Neural cell (in vitro differentiated cells): ENCODE results near the gene TRIM68. TPM values are rescaled to one million over a fixed set of nuclear protein-coding genes. Genes with fewer than 3 reads are reported as not detected.

Source experiments
- H2AFZ ChIP-seq: fragments of 200-600, 300-800 bp; sonication (generic), shearing (Covaris generic); 2 replicates; pipeline ENCODE4 v1.6.0; 2014; ENCODE audit warnings: low read depth, mild to moderate bottlenecking, antibody characterized with exemption, low read length, moderate library complexity
- H3F3A ChIP-seq: fragments of 200-600 bp; shearing (Covaris generic); 2 replicates; pipeline ENCODE4 v1.6.1; 2016; ENCODE audit warnings: mild to moderate bottlenecking, moderate library complexity, mixed read lengths, antibody characterized with exemption, low read length; ENCODE audit not compliant: insufficient read depth, poor library complexity, severe bottlenecking
- H3K27ac ChIP-seq: fragments of 200-600, 300-800 bp; sonication (generic), shearing (Covaris generic); 2 replicates; pipeline ENCODE4 v1.5.1; 2014; ENCODE audit warnings: mild to moderate bottlenecking, low read length, moderate library complexity
- H3K27me3 ChIP-seq: fragments of 300-800, 200-600 bp; sonication (generic), shearing (Covaris generic); 2 replicates; pipeline ENCODE4 v1.6.0; 2014; ENCODE audit warnings: mild to moderate bottlenecking, low read depth, low read length, moderate library complexity; ENCODE audit not compliant: insufficient read depth
- H3K36me3 ChIP-seq: fragments of 300-800, 200-600 bp; sonication (generic), shearing (Covaris generic); 2 replicates; pipeline ENCODE4 v1.5.1; 2014; ENCODE audit warnings: mild to moderate bottlenecking, antibody characterized with exemption, low read length, moderate library complexity; ENCODE audit not compliant: insufficient read depth
- H3K4me2 ChIP-seq: fragments of 300-800, 200-600 bp; sonication (generic), shearing (Covaris generic); 2 replicates; pipeline ENCODE4 v1.6.0; 2014; ENCODE audit warnings: mild to moderate bottlenecking, low read length
- H3K4me3 ChIP-seq: fragments of 300-800, 200-600 bp; sonication (generic), shearing (Covaris generic); 2 replicates; pipeline ENCODE4 v1.5.1; 2014; ENCODE audit warnings: mild to moderate bottlenecking, low read length, moderate library complexity
- H3K79me2 ChIP-seq: fragments of 200-600 bp; shearing (Covaris generic); replicated peaks from 2 replicates; pipeline ENCODE4 v1.6.0; 2014; ENCODE audit warnings: mild to moderate bottlenecking, low read length, moderate library complexity; ENCODE audit not compliant: insufficient read depth
- H3K9ac ChIP-seq: fragments of 300-800, 200-600 bp; sonication (generic), shearing (Covaris generic); 2 replicates; pipeline ENCODE4 v1.6.1; 2016; ENCODE audit warnings: mild to moderate bottlenecking, low read length, mixed read lengths
- H3K9me2 ChIP-seq: fragments of 200-600 bp; shearing (Covaris generic); 2 replicates; pipeline ENCODE4 v1.6.1; 2016; ENCODE audit warnings: mild to moderate bottlenecking, low read length, mixed read lengths; ENCODE audit not compliant: insufficient read depth
- H3K9me3 ChIP-seq: fragments of 200-600, 300-800 bp; sonication (generic), shearing (Covaris generic); 2 replicates; pipeline ENCODE4 v1.6.1; 2016; ENCODE audit warnings: mild to moderate bottlenecking, mixed run types, low read length, moderate library complexity, mixed read lengths
- H4K20me1 ChIP-seq: fragments of 200-600 bp; shearing (Covaris generic); 2 replicates; pipeline ENCODE4 v1.6.1; 2016; ENCODE audit warnings: mild to moderate bottlenecking, mixed run types; ENCODE audit not compliant: insufficient read depth
- CTCF ChIP-seq: fragments of 450-650 bp; IDR thresholded peaks from 2 replicates; pipeline ENCODE4 v1.5.1; 2014; ENCODE audit warnings: antibody characterized with exemption, mild to moderate bottlenecking, moderate library complexity; ENCODE audit not compliant: poor library complexity, severe bottlenecking
- EP300 ChIP-seq: fragments of 450-650 bp; conservative IDR thresholded peaks from 2 replicates; pipeline ENCODE4 v1.6.1; 2014; ENCODE audit warnings: antibody characterized with exemption, mild to moderate bottlenecking, moderate library complexity; ENCODE audit not compliant: poor library complexity, severe bottlenecking
- EZH2 ChIP-seq: fragments of 200-600, 300-800 bp; shearing (Covaris generic), sonication (generic); IDR thresholded peaks from 2 replicates; pipeline ENCODE4 v1.6.1; 2014; ENCODE audit warnings: antibody characterized with exemption, low read length, borderline replicate concordance, mild to moderate bottlenecking; ENCODE audit not compliant: insufficient read depth, poor library complexity, severe bottlenecking
- MXI1 ChIP-seq: fragments of 450-650 bp; conservative IDR thresholded peaks from 2 replicates; pipeline ENCODE4 v1.6.1; 2014; ENCODE audit warnings: antibody characterized with exemption, mild to moderate bottlenecking; ENCODE audit not compliant: poor library complexity, severe bottlenecking
- POLR2AphosphoS5 ChIP-seq: IDR thresholded peaks from 2 replicates; pipeline ENCODE4 v1.6.1; 2012
- RAD21 ChIP-seq: fragments of 450-650 bp; conservative IDR thresholded peaks from 2 replicates; pipeline ENCODE4 v1.6.1; 2014; ENCODE audit warnings: antibody characterized with exemption, mild to moderate bottlenecking, moderate library complexity
- REST ChIP-seq: IDR thresholded peaks from 2 replicates; pipeline ENCODE4 v1.6.1; 2012; ENCODE audit warnings: borderline replicate concordance
- SMC3 ChIP-seq: fragments of 450-650 bp; conservative IDR thresholded peaks from 2 replicates; pipeline ENCODE4 v1.6.1; 2014; ENCODE audit warnings: antibody characterized with exemption, mild to moderate bottlenecking, moderate library complexity; ENCODE audit not compliant: poor library complexity
- TAF1 ChIP-seq: IDR thresholded peaks from 2 replicates; pipeline ENCODE4 v1.6.1; 2012; ENCODE audit warnings: low read depth
- polyA plus RNA-seq: library from polyadenylated mRNA; depleted of rRNA; stranded (reverse); fragments of >200 nt; gene quantifications from 2 replicates; pipeline ENCODE4 v1.2.3, GENCODE V29; 2014

TRIM68 gene
- polyA plus RNA-seq, 1 donor from 2014 or later = 15.3 TPM

GRCh38 chr11:4593739-4594138, 14.3 kb downstream of the TRIM68 start, which contains the start of gene OR52I1:
TSS of gene OR52I1 (plus strand) at chr11:4594039. CDS start at chr11:4594039, 0 bp downstream.
- Histone ChIP-seq H3K4me2 (no peak within 1 kb of the TSS), H3K79me2 (no peaks in the 10 kb centered on the region), H3K9me2 (no peaks in the 10 kb centered on the region), H3F3A (no peaks in the 10 kb centered on the region), H3K4me3 (no peak within 1 kb of the TSS), H2AFZ (no peak within 1 kb of the TSS), H3K27me3 (no peaks in the 10 kb centered on the region), H4K20me1 (no peaks in the 10 kb centered on the region), H3K9ac (no peak within 1 kb of the TSS), H3K27ac (no peak within 1 kb of the TSS), H3K9me3 (no peaks in the 10 kb centered on the region), H3K36me3 (no peaks in the 10 kb centered on the region)
- TF ChIP-seq MXI1 (no peak), EP300 (no peak), TAF1 (no peak), RAD21 (no peak), POLR2AphosphoS5 (no peak), REST (no peak), SMC3 (no peak), CTCF (no peak), EZH2 (no peak)

- no peaks in the 10 kb centered on the region for H3F3A ChIP-seq
- H3K27ac ChIP-seq = no peak overlapping the region
- H3K9me2 ChIP-seq = no peaks in the 10 kb centered on the region
- no peak overlapping the region for H3K4me2 ChIP-seq
- H3K4me3 ChIP-seq = no peak overlapping the region
- no peak for TF ChIP-seq CTCF
- no peaks in the 10 kb centered on the region for H3K9me3 ChIP-seq
- no peak overlapping the region for H2AFZ ChIP-seq
- no peak overlapping the region for H3K9ac ChIP-seq
- H4K20me1 ChIP-seq = no peaks in the 10 kb centered on the region
- H3K36me3 ChIP-seq = no peaks in the 10 kb centered on the region
- no peaks in the 10 kb centered on the region for H3K79me2 ChIP-seq
- H3K27me3 ChIP-seq = no peaks in the 10 kb centered on the region
These were observed 19.0 kb downstream of the TRIM68 start for GRCh38 chr11:4589017-4589416.
